Muscle layer of duodenum (tissue), 2 donors: ENCODE results near the gene PDZD8.

ENCODE experiments used
- H3K27ac ChIP-seq: one replicate; pipeline ENCODE4 v1.7.0; 2013; ENCODE audit warnings: mild to moderate bottlenecking, low read length
- H3K27me3 ChIP-seq: one replicate; pipeline ENCODE4 v1.7.0; 2013; ENCODE audit warnings: low read depth, mild to moderate bottlenecking, control low read depth, low read length
- H3K36me3 ChIP-seq, 2 donors: one replicate each; pipeline ENCODE4 v1.7.0; 2013; ENCODE audit warnings: low read length in 2 of 2, control low read depth in 1 of 2, mild to moderate bottlenecking in 1 of 2; ENCODE audit not compliant: insufficient read depth in 2 of 2, control insufficient read depth in 1 of 2
- H3K4me1 ChIP-seq, 2 donors: one replicate each; pipeline ENCODE4 v1.7.0; 2013; ENCODE audit warnings: low read length in 2 of 2, mild to moderate bottlenecking in 2 of 2, control low read depth in 1 of 2, moderate library complexity in 1 of 2; ENCODE audit not compliant: insufficient read depth in 2 of 2, control insufficient read depth in 1 of 2
- H3K4me3 ChIP-seq, 2 donors: one replicate each; pipeline ENCODE4 v1.7.0; 2013; ENCODE audit warnings: low read length in 2 of 2, low read depth in 1 of 2, mild to moderate bottlenecking in 1 of 2
- H3K9me3 ChIP-seq, 2 donors: one replicate each; pipeline ENCODE4 v1.7.0; 2013; ENCODE audit warnings: low read length in 2 of 2, control low read depth in 1 of 2, mild to moderate bottlenecking in 1 of 2; ENCODE audit not compliant: control insufficient read depth in 1 of 2
- donor health status: healthy.

Gene PDZD8

DNA sequence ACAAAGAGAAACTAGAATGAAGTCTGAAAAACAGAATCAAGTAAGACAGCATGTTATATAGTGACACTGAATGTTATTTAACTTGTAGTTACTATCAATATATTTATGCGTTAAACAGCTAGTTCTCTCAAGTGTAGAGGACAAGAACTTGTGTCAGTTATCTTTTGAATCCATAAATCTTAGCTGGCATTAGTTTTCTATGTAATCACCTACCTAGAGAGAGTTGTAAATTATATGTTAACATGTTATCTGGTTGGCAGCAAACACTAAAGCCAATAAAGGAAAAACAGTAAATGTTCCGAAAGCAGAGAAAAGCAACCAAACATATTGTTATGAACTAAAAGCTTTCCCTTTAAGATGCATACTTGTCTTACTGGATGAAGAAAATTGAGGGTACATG, 97.6 kb downstream of the PDZD8 start:
- Histone ChIP-seq H3K27me3 (no peaks in the 10 kb centered on the region), H3K4me1 (no peaks in the 10 kb centered on the region), H3K36me3 (no peaks in the 10 kb centered on the region), H3K27ac (no peak overlapping the region), H3K9me3 (no peaks in the 10 kb centered on the region), H3K4me3 (no peak overlapping the region)

DNA sequence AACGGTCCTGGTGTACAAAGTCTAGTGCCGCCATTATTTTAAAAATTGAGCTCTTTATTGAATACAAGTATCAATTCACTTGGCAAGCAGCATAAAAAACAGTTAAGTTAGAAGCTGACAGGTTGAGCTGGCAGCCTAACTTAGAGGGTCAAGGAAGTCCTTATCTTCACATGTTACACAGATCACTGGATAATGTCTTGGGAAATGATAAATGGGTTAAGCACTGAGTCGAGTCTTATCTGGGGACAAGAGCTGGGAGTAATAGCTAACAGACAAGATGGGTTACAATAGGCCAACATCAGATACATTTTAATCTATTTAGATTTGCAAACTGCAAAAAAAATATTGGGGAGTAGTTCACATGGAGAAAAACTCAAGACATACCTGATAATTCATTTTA, 100.1 kb downstream of the PDZD8 start:
- H3K4me1 ChIP-seq = no peaks in the 10 kb centered on the region
- H3K36me3 ChIP-seq = no peaks in the 10 kb centered on the region
- H3K4me3 ChIP-seq = no peak overlapping the region
- no peaks in the 10 kb centered on the region for H3K27me3 ChIP-seq
- no peak overlapping the region for H3K27ac ChIP-seq
- H3K9me3 ChIP-seq = no peaks in the 10 kb centered on the region

DNA sequence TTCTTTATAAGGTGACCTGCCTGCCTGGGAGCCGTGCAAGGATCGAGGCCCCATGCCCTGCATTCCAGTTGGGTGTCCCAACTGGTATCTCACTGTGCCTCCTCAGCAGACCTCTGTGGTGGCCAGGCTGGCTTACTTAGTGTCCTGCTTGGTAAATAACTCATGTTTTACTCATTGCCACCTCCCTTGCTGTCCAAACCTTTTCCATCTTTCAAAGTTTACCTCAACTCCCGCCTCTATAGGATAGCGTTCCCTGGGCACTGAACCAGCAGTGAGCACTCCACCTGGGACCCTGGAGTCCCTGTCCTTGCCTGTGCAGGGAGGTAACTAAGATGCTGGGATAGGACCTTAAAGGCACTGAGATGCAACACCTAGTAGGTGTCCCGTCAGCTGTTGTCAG, 100.7 kb downstream of the PDZD8 start:
- no peaks in the 10 kb centered on the region for H3K9me3 ChIP-seq
- H3K4me3 ChIP-seq = no peak overlapping the region
- H3K36me3 ChIP-seq = no peaks in the 10 kb centered on the region
- H3K4me1 ChIP-seq = no peaks in the 10 kb centered on the region
- H3K27me3 ChIP-seq = no peaks in the 10 kb centered on the region
- H3K27ac ChIP-seq = no peak overlapping the region

DNA sequence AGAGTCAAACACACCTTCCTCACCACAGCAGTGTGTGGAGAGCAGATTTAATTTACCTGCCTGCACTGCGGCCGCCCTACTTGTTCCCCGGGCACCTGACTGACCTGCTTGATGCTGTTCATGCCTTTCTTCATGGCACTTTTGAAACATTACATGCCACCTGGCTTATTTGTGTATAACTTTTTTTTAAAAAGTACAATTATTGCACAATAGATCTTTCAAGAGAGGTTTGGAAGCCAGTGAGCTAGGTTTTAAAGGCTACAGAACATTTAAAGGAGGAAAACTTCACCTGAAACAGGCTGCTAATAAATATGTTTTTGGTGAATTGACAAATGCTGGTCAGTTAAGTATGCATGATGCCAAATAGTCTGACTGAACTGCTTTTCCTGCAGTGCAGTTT, 101.3 kb downstream of the PDZD8 start:
- H3K4me3 ChIP-seq = no peak overlapping the region
- H3K36me3 ChIP-seq = no peaks in the 10 kb centered on the region
- no peaks in the 10 kb centered on the region for H3K27me3 ChIP-seq
- no peaks in the 10 kb centered on the region for H3K9me3 ChIP-seq
- H3K4me1 ChIP-seq = no peaks in the 10 kb centered on the region
- H3K27ac ChIP-seq = no peak overlapping the region

DNA sequence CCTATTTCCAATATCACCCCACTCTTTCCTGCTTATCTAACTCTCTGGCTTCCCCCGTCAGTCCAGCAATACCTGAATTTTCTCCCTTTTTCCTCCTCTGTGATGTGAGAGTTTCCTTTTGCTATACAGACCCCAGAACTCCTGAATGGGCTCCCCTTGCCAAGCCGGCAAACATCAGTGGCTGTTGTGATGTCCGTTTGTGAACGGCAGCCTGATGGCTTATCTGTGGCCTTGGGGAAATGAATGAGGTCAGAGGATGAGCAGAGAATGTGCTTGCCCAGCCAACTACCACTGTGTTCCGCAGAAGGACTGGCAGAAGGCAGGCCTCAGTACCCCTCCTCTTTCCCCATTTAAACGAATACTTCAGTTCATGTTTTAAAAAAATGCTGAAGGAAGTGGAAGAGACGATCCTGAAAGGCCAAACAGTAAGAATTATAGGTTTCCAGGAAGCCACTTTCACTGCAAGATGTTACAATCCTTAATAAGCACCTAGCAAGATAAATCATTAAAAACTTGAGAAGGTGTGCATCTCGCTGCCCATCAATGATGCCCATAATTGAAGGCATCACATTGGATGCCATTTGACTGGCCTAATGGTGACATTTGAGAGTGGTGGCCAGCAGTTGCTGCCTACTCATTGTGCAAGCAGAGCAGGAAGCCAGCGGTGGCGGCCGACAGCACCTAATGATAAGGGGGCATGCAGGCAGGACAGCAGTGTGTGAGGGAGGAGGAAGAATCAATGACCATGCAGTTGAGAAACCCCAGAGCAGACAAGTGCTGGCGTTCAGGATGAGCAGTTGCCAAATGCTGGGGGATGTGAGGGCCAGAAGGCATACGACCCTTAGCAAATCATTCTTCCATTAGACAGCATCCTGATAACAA, 102.8 kb downstream of the PDZD8 start:
- Histone ChIP-seq H3K4me3 (no peak overlapping the region), H3K36me3 (no peaks in the 10 kb centered on the region), H3K27me3 (no peaks in the 10 kb centered on the region), H3K4me1 (no peaks in the 10 kb centered on the region), H3K27ac (no peak overlapping the region), H3K9me3 (no peaks in the 10 kb centered on the region)

DNA sequence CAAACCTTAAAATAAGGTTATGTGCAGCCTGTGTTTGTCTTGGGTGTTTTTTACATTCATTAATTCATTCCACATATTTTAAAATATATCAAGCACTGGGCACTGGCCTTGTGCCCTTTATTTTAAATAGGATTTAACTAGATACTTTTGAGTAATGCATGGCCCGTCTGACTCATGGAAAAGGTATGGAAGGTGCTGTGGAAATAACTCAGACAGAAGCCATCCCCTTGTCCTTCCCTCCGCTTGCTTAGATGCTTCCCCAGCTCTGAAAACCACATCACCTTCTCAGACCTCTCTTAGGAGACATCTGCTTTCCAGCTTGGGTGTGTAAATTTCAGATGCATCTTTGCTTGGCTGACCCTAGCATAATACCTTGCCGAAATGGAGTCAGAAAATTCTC, 103.8 kb downstream of the PDZD8 start:
- H3K27me3 ChIP-seq = no peaks in the 10 kb centered on the region
- H3K27ac ChIP-seq = no peak overlapping the region
- H3K9me3 ChIP-seq = no peaks in the 10 kb centered on the region

DNA sequence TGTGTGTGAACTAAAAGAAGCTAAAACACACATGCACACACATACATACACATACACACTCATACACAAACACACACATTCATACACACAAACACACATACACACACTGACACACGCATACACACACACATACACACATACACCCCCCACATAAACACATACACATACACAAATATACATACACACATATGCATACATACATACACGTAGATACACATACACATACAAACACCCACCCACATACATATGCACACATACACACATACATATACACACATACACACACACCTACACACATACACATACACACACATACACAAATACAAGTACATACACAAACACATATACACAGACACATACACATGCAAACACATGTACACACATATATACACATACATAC, 106.3 kb downstream of the PDZD8 start:
- Histone ChIP-seq H3K36me3 (no peaks in the 10 kb centered on the region), H3K27me3 (no peaks in the 10 kb centered on the region), H3K27ac (no peak overlapping the region), H3K4me3 (no peak overlapping the region), H3K4me1 (no peaks in the 10 kb centered on the region), H3K9me3 (no peaks in the 10 kb centered on the region)

More for the DNA sequence above, 103.8 kb downstream of the PDZD8 start:
- H3K4me1 ChIP-seq = no peaks in the 10 kb centered on the region
- no peak overlapping the region for H3K4me3 ChIP-seq
- no peaks in the 10 kb centered on the region for H3K36me3 ChIP-seq

DNA sequence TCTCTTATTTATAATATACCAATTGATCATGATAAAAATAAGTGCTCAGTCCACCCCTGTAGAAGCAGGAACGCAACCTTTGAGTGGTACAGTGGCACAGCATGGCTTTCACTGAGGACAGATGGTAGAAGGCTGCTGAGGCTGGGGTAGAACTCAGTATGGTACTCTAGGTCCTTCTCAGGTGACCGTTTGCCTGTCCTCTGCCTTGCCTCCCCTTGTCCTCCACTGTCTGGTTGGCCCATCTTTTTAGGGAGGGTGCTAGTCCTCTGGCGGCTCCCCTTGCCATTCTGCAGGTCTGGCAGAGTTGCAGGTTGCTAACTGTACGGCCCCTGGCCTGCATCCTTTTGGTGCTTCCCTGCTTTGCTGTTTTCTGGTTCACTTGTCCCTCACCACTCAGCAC, 107.0 kb downstream of the PDZD8 start:
- Histone ChIP-seq H3K27ac (no peak overlapping the region), H3K36me3 (no peaks in the 10 kb centered on the region), H3K27me3 (no peaks in the 10 kb centered on the region), H3K4me1 (no peaks in the 10 kb centered on the region), H3K4me3 (no peak overlapping the region), H3K9me3 (no peaks in the 10 kb centered on the region)

DNA sequence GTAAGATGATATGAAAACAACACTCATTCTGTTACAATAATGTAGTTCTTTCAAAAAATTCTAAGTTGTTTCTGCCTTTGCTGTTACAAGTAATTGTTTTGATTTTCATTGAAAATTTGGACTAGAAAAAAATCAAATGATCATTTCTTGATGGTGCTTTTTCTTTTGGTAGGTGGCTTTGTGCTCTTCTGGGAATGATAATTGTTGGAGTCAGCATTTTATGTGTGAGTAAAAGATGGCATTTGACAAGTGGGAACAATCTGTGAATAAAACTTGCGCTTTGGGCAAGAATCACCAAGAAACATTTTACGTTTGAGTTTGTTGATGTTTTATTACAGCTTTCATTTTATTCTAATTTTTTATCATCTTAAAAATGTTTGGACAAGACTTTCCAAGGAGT, 108.4 kb downstream of the PDZD8 start:
- Histone ChIP-seq H3K4me3 (no peak overlapping the region), H3K27me3 (peaks cover 6% of the 10 kb centered on the region), H3K9me3 (no peaks in the 10 kb centered on the region), H3K4me1 (no peaks in the 10 kb centered on the region), H3K36me3 (no peaks in the 10 kb centered on the region), H3K27ac (no peak overlapping the region)

DNA sequence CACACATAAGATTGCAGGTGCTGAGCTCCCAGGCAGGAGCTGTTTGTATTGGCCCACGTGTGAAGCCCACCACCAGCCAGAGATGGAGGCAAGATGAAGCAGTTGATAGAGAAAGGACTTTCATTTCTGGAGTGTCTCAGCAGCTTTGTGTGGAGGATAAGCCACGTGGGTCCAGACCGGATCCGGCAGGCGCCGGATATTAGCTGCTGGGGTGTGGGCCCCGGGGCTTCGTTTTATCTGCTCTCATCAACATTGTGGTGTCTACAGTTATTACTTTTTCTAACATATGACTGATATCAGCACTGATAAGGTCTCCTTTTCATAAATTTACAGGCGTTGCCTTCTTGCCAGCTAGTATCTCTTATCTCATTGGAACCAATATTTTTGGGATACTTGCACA, 108.8 kb downstream of the PDZD8 start:
- Histone ChIP-seq H3K4me3 (no peak overlapping the region), H3K27me3 (peaks cover 6% of the 10 kb centered on the region), H3K4me1 (no peaks in the 10 kb centered on the region), H3K36me3 (no peaks in the 10 kb centered on the region), H3K9me3 (no peaks in the 10 kb centered on the region), H3K27ac (no peak overlapping the region)

DNA sequence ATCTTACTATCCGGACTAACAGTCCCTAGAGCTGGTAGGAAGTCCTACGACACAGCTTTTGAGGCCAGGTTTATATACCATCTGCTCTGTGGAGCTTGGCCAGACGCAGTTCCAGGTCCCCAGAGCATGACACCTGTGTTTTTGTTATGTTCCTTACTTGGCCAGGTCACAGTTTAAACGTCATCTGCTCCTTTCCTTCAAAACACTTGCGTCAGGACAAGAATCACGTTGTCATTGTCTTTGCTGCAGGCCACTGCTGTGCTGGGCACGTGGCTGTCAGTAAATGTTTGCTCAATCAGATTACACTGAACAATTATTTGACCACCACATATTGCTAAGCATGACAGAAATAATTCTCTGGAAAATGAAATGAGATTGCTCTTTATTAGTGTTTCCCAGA, 110.5 kb downstream of the PDZD8 start:
- Histone ChIP-seq H3K4me1 (no peaks in the 10 kb centered on the region), H3K27ac (no peak overlapping the region), H3K9me3 (no peaks in the 10 kb centered on the region), H3K27me3 (peaks cover 6% of the 10 kb centered on the region), H3K4me3 (no peak overlapping the region), H3K36me3 (no peaks in the 10 kb centered on the region)

DNA sequence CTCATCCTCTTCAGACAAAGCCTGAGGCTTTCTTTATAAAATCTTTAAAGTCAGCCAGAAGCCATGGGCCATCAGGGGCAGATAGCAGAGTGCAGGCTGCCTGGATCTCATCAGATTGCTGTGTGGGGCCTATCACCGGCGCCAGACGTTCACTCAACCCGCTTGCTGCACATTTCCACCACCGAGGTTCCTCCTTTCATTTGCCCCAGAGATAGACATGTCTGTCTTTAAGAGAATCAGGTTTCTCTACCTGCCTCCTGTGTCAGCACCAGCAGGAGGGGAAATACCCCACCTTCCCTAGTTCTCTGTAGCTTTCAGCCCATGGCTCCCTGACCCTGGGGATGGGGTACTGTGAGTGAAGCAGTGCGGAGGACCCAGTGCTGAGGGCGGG, 112.3 kb downstream of the PDZD8 start:
- Histone ChIP-seq H3K9me3 (no peaks in the 10 kb centered on the region), H3K27me3 (peaks cover 8% of the 10 kb centered on the region), H3K4me1 (no peaks in the 10 kb centered on the region), H3K4me3 (no peak overlapping the region), H3K27ac (no peak overlapping the region), H3K36me3 (no peaks in the 10 kb centered on the region)
